CD4-positive, alpha-beta T cell treated with Interleukin-4 for 1 hour (primary cell): ENCODE results near the gene ANKRD18A.
A peak's percentile ranks its signal among the peaks of the same experiment; 100 is the strongest.

Experiments
- DNase-seq, 2 donors: peaks; one replicate each; pipeline ENCODE4 v3.0.0-alpha.2; 2020 to 2022

The ANKRD18A gene

DNA sequence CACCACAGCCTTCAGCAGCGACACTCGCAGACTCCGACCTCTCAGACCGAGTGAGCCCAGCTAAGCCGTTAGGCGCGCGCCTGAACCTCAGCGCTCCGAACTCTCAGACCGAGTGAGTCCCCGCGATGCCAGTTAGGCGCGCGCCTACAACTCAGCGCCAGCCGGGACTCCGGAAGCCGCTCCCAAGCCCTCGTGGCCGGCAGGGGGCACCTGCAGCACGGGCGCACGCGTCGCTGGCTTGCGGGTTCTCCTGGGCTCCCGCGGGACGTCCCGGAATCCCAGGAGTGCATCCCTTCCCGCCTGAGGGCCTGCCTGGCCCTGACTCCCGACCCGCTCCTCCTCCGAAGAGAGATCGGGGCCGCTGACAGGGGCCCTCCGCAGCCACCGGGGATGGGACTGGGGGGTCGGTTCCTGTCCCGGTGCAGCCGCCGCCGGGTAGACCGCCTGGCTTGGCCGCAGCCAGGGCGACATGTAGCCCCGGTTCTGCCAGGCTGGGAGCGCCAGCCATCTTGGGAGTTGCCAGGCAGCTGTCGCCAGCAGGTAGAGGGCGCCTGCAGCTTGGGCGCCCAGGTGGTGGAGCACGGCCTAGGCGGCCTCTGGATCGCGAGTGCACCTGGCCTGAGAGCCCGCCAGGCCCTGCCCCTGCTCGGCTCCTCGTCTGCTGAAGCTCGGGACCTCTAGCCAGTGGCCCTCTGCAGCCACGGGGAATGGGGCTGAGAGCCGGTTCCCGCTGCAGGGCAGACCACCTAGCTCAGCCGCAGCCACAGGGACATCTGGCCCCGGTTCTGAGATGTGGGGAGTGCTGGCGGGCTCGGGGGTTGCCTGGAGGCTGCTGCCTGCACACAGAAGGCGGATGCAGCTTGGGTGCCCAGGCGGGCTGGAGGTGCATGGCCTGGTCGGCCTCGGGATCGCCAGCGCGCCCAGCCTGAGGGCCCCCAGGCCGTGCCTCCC, at the start of gene ANKRD18A:
ANKRD18A (minus strand) TSS at position 114 of the 951 bp plus-strand sequence. CDS start 311 bp downstream, outside the sequence.
- DNase-seq: peak; percentile 59 to 73

DNA sequence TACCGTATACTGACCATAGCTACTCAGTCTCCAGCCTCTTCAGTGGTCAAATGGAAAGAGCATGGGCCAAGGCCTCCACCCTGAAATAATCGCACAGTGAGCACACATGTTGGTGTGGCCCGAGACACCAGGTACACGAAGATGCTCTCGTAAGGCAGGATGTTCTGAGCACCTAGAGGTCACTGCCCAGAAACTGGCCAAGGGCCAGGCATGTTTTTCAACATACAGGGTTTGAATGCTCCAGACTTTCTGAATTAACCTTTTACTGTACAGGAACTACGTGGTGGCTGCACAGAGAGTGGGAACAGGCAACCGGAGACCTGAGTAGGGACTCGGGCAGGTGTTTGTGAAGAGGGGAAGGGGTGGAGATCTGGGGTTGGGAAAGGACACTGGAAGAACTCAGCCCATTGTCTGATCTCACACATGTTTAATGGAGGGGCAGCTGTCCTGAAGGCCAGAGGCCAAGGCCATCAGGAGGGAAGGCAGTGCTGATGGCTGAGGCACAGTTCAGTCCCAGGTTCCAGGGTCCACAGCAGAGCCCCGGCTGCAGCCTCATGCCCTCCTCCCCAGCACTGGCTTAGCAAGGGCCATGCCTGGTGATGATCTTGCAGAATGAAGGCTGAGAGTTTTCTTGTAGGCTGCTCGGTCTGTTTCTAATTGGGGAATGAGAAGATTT, 48.5 kb upstream of the ANKRD18A start:
- no peak for DNase-seq

DNA sequence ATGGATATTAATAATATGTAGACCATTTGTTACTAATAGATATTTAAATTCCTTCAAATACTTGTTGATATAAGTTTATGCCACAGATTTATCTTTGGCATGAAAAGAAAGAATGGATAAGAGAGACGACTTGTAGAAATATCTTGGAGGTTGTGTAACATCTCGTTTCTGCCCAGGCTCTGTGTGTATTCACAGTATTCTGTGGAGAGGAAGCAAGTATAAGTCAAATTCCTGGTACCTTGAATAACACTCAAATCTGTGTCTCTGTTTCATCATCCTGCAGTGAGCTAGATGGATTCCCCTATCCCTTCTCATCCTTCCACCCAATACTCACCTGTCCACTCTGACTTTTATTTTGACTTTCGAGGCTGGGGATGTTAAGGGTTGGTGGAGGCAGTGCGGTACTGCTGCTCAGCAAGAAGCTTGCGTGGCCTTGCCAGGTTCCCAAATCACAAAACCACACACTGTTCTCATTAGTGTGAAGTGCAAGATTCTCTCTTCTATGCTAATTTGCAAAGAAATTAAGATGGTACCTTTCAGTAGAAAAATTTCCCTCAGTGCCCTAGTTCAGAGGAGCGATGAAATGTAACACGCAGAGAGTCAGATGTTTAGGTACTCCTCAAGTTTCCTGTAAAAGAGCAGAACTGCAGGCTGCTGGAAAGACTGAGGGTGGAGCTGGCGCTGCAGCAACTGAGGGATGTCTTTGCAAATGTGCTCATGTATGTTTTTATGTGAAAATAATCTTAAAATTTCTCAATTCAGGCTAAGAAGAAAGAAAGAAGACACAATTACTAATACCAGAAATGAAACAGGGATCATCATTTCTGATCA, 42.6 kb upstream of the ANKRD18A start:
- DNase-seq: no peak

DNA sequence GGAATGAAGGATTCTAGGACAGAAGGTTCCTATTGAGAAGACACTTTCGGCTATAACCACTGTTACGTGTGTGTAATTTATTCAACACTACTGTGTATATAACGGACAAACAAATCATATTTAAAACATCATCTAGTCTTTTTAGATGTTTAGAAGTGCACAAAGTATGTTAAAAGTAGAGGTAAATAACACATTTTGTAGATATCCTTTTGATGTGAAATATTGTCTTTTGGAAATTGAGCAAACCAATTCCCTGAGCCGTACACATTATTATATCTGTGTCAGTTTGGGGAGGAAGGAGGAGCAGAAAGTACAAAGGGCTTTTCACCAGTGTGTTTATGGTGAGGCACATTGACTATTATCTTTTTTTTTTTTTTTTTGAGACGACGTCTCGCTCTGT, 39.1 kb upstream of the ANKRD18A start:
- no peak for DNase-seq

DNA sequence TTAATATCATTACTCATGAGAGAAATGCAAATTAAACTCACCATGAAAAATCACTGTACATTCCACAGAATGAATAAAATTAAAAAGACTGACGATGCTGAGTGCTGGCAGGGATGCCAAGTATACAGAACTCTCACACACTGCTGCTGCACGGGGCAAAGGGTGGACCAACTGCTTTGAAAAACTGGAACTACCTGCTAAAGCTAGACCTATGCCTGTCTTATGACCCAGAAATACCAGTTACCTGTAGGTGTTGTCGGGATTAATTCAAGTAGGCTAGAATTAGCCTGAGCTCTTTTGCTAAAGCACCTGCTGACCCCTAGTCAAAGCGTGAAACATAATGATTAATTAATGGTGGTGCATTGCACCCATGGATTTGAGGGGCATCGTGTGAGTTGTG, 36.5 kb upstream of the ANKRD18A start:
- no peak for DNase-seq

DNA sequence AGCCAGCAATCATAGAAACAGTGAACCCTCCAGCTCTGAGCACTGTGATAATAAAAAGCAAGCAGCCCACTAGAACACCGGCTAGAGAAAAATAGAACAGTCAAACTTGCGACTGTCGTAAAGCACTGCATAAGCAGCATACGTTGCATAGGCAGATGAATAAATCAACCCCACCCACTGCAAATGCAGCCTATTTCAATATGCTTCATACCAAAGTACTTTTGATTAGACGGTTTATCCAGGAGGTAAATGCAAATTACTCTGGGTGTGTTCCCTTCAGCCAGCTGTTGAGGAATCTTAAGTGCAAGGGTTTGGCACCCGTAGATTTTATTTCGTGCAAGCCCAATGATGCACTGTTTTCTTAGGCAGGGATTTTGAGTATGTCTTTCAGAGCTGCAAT, 32.1 kb upstream of the ANKRD18A start:
- no peak for DNase-seq

DNA sequence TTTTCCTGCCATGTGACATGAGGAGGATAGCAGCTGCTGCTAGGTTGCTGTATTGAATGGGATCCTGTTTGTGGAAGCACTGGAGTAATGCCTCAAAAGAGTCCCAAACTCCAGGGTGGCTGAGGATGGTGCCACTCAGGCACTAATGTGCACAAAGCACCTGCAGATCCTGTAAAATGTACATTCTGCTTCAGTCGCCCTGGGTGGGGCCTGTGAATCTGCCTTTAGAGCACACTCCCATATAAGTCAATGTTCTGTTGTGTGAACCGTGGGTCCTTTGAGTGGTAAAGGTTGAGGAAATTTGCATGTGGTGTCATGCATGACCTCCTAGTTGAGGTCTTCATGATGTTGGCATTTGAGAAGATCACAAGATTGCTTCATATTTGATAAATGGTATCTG, 31.6 kb upstream of the ANKRD18A start:
- DNase-seq: no peak

DNA sequence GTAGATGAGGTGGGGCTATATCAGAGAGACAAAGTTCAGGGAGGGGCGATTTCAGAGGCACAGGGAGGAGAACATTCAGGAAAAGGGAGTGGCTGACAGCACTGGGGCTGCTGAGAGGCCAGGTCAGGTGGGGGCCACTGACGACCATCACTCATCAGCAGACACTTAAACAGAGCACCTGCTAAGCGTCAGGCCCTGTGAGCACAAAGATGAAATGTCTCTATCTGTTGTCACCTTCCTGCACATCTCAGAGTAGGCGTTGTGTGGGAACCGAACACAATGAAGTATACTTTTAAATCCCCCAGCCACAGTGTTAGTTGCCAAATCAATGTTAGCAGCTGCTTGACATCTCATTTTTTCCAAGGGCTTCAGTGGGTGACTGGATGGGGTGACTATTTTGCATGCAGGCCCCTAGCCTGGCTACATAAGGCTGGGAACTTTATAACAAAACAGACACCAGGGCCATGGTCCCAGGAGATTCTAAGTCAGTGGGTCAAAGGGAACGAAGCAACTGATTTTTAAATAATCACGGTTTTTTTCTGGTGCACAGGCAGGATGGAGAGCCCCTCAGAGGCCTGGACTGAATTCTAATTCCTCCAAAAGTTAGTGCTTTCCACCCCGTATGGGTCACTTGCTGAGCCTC, 31.1 kb upstream of the ANKRD18A start:
- DNase-seq: no peak

DNA sequence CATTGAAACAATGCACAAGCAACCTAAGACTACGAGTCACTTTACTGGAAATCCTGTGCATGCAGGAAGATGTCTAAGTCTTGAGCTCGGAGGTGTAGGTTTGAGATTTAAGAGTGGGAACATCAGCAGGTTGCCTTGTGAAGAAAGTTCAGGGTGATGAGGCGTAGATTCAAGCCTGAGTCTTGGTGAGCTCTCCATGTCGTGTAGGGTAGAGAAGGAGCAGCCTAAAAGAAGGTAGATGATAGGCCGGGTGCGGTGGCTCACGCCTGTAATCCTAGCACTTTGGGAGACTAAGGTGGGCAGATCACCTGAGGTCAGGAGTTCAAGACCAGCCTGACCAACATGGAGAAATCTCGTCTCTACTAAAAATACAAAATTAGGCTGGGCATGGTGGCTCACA, 30.2 kb upstream of the ANKRD18A start:
- DNase-seq: no peak

DNA sequence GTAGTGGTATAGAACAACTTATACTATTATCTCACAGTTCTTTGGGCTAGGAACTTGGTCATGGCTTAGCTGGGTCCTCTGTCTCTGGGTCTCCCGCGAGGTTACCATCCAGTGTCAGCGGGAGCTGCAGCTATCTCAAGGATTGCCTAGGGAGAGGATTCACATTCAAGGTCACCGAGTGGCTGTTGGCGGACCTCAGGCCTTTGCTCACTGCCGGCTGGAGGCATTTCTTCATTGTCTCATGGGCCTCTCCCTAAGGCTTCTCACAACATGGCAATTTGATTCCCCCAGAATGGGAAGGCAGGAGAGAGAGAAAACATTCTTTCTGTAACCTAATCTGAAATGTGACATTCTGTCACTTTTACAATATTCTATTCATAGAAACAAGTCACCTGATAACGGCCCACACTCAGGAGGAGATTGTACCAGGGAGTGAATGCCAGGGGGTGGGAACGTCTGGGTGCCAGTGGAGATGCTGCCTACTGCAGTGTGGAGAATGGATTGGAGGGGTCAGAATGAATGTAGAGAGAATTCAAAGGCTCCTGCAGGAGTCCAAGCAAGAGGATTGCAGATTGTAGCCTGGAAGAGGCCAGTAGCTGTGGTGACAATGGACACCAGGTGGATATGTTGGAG, 29.5 kb upstream of the ANKRD18A start:
- no peak for DNase-seq

DNA sequence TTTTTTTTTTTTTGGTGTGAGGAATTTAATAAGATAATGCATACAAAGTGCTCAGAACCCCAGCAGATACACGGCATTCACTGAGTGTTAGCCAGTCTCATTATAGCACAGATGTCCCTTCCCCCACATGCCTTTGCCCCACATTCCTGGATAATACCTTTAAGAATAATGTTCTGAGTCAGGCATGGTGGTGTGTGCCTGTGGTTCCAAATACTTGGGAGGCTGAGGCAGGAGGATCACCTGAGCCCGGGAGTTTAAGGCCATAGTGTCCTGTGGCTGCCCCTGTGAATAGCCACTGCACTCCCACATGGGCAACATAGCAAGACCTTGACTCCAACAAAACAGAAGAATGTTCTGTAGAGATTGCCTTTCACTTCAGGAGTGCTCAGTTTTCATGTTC, 24.2 kb upstream of the ANKRD18A start:
- no peak for DNase-seq

DNA sequence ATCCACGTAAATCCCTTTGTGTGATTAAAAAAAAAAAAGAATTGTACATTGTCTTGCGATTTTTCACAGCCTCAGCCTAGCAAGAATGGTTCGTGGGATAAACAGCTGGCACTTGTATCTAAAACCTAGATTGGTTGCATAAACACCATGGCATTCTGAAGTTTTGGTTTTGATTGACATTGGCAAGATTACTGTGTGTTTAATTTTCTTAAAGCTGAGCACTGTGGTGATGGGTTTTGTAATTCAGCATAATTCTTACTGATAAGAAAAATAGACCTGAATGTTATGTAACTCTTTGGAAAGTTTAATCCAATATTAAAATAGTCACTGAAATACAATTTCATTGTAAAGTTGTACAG, 23.4 kb upstream of the ANKRD18A start:
- DNase-seq: no peak

DNA sequence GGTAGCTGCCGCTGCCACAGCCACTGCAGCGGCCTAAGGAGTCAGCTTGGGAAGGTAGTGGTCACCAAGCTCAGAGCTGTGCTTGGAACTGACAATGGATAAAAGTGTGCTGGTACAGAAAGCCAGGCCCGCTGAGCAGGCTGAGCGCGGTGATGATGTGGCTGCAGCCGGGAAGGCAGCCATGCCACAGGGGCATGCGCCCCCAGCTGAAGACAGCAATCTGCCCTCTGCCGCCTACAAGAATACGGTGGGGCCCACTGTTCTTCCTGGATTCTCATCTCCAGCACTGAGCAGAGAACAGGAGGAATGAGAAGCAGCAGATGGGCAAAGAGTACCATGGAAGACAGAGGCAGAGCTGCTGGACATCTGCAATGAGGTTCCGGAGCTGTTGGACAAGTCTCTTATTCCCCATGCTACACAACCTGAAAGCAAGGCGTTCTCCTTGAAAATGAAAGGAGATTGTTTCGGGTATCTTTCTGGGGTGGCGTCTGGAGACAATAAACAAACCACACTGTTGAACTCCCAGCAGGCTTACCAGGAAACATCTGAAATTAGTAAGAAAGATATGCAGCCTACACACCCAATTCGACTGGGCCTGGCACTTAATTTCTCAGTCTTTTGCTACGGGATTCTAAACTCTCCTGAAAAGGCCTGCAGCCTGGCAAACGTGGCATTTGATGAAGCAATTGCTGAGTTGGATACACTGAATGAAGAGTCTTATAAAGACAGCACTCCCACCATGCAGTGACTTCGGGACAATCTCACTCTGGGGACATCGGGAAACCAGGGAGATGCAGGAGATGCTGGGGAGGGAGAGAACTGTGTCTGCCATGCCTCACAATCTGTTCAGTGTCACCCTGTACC, 22.8 kb upstream of the ANKRD18A start:
- no peak for DNase-seq

DNA sequence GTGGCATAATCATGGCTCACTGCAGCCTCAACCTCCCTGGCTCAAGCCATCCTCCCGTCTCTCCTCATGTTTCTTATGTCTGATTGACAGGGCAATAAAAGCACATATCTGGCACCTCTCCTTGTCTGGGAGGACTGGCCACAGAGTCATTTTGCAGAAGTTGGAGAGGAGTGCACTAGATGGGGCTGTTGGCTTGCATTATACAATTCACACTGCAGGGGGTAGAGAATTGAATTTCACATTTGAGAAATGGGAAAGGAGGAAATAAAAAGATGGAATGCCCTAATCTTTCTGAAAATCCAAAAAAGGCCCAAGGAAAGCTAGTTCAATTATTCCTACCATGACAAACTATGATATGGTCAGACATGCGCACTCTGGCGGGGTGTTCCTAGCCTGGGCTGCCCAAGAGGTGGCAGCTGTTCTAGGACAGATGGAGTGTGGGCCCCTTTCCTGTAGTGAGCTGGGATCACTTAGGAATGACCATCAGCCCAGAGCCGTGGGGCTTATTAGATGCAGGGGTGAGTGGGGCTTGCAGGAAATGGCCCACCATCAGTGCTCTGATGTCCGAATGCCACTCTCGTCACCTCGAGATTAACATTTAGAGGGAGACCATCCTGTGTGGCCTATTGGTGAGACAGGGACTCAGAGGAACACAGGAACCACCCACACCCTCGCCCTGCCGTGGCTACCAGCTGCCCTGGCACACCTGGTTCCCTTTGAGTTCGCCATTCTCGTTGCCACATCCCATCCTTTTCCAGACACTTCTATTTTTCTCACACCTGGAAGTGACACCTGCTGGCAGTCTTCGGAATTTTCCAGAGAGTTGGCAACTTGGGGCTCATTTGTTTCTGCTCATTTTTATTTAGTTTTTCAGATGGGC, 21.8 kb upstream of the ANKRD18A start:
- DNase-seq: peak in 1 of 2 donors; percentile 5

DNA sequence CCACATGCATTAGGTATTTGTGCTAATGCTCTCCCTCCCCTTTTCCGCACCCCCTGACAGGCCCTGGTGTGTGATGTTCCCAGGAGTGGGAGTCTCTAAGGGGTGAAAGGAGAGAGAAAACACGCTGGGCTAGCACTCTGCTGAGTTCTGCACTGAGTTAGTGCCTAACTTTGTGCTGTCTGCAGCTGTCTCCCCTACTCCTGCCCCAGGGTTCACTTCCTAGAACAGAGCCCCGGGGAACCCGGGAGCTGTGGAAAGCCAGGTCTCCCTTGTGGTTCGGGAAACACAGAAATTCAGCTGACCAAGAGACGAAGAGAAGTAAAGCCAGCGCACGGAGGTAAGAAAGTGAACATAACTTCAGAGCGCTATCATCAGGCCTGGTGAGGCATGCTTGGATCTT, 20.7 kb upstream of the ANKRD18A start:
- no peak for DNase-seq

DNA sequence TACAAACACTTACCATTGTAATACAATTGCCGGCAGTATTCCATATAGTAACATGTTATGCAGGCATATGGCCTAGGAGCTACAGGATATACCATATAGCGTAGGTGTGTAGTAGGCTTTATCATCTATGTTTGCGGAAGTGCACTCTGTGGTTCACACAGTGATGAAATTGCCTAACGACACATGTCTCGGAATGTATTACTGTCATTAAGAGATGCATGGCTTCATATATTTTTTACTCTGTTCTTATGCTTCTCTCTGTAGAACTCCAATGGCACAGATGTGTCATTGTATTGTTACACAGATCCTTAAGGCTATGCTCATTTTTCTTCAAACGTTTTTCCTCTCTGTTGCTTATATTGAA, 19.2 kb upstream of the ANKRD18A start:
- DNase-seq: no peak

DNA sequence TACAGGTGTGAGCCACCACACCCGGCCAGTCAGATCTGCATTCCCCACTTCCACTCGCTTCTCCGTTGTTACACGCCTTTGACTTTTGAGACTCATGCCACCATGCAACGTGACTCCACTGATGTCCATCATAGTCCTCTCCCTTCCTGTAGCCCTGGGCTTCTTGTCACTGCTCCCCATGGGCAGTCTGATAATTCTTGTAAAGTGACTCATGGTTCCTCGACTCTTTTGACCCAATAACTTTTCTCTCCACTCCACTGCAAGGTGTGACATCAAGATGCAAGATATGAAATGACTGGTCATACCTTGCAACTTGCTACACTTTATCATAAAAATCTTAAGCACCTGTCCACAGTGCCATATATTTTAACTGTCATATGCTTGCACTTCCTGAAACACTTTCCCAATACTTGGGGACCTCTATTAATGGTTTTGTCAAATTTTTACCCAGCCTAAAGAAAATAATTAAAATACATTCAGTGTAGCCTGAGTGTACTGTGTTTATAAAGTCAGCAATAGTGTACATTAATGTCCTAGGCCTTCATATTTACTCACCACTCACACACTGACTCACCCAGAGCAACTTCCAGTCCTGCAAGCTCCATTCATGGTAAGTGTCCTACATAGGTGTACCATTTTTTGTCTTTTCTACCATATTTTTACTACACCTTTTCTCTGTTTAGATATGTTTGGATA, 18.6 kb upstream of the ANKRD18A start:
- DNase-seq: no peak

DNA sequence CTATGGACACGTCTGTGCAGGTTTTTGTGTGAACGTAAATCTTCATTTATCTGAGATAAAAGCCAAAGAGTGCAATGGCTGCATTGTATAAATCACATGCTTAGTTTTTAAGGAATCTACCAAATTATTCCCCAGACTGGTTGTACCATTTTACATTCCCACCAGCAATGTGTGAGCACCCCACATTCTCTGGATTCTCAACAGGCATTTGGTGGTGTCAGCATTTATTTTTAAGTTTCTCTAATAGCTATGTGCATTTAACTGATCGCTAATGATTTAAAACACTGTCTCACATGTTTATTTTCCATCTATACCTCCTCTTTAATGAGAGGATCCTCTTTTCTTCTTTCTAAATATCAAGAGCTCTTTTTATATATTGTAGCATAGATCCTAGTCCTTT, 13.9 kb upstream of the ANKRD18A start:
- DNase-seq: no peak

DNA sequence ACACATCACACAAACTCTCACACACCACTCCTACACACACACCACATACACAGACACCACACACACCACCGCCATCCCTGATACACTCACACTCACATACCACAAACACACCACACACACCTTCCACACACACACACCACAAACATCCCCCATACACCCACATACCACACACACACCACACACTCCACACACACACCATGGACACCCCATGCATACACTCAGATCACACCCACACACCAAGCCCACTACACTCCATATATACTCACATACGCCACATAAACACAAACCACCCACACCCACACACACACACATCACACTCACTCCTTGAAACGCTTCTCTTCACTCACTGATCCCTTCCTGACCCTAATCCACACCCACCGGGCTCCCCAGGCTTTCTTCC, 9.1 kb upstream of the ANKRD18A start:
- no peak for DNase-seq

DNA sequence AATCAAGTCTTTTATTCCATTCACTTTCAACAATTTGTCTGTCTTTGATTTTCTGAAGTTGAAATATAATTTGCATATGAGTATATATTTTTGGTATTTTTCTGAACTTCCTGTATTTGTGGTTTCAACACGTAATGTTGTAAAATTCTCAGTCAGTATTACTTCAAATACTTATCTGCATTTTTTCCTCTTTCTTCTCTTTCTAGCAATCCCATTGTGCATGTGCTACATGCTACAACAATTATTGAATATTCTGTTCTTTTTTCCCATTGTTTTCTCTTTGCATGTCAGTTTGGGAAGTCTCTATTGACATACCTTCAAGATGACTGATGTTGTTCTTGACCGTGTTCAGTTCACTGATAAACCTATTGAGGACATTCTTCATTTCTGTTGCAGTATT, 5.6 kb upstream of the ANKRD18A start:
- DNase-seq: no peak
